Peyer's patch (tissue), 4 donors: Measurements from ENCODE around the gene FKBP14.

Source experiments
- CTCF ChIP-seq, 6 experiments: fragments of 450-650 bp in 4 of 6; fragments of 200-600 bp in 2 of 6; sonication (generic) in 1 of 6; IDR thresholded peaks; one replicate each; pipeline ENCODE4 v1.5.1; 2017 to 2019; ENCODE audit warnings: antibody characterized with exemption in 6 of 6, mild to moderate bottlenecking in 3 of 6, moderate library complexity in 1 of 6
- POLR2A ChIP-seq, 2 donors: fragments of 450-650 bp; IDR thresholded peaks; one replicate each; pipeline ENCODE4 v1.5.1; 2017; ENCODE audit warnings: antibody characterized with exemption in 2 of 2, mild to moderate bottlenecking in 2 of 2, moderate library complexity in 2 of 2

- TF ChIP-seq POLR2A (IDR thresholded peaks at IDR 0.05) (no peak), CTCF (IDR thresholded peaks at IDR 0.05) (no peak)
These were observed 48.4 kb downstream of the FKBP14 start for GRCh38 chr7:29977886-29978651.
